COLO668 (cell line): ENCODE results near the gene CTBP2.

Source experiments
- DNase-seq: peaks from one replicate; lab custom pipeline; 2025; ENCODE audit not compliant: unreplicated experiment; lab: John Stamatoyannopoulos, UW

Gene CTBP2

DNA sequence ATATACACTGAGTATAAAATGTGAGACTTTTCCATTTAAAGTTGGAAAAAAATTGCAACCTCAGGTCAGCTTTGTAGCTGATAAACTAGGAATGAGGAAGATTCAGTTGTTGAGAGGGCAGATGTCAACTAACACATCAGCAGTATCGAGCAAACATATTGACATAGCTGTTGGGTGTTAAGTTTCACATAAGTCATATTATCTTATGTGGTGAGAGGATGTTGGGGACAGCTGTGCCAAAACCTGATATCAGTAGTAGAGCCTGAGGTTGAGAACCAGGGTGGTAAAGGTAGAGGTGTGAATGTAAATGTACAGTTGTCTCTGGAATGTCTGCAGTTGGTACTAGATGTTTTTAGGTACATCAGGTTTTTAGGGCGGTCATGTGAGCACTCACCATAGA is 213.4 kb downstream of the CTBP2 start:
- DNase-seq = peak; percentile 54

DNA sequence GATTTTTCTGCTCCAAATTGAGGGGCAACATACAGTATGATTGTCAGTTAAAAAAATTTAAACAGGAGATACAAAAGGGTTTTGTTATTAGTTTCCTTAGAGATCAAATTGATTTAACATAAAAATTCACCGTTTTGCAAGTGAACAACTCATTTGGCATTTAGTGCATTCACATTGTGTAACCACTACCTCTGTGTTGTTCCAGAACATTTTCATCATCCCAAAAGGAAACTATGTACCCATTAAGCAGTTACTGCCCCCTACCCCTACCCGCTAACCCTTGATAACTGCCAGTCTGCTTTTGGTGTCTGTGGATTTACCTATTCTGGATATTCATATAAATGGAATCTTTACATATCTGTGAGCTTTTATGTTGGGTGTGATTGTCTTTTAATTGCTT is 215.4 kb downstream of the CTBP2 start:
- no peak for DNase-seq

DNA sequence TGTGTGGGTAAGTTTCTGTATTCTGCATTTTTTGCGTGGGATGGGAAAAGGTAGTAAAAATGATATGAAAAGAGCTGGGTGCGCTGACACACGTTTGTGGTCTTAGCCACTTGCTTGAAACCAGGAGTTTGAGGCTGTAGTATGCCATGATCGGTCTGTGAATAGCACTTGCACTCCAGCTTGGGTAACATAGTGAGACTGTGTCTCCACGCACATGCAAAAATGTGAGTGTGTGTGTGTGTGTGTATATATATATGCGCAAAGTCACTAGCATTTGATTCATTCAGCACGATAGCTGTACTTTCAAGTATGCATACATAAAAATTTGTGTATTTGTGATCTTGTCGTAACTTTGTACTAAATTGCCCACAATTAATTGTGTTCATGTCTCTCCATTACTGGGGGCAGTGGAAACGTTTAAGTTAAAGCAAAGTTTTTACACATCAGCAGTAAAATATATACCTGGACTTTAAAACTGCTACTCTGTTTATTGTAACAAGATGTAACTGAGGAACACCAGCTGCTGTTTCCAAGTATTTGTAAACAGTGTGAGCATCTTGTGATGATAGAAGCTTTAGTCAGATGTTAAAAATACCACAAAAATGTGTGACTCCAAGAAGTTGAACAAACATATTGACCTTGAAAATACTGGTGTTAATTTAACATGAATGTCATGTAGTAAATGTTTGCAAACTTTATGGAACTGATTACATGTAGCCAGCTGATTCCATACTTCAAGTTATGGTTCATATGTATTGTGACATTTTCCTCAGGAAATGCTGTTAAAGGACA is 216.9 kb downstream of the CTBP2 start:
- DNase-seq = no peak

DNA sequence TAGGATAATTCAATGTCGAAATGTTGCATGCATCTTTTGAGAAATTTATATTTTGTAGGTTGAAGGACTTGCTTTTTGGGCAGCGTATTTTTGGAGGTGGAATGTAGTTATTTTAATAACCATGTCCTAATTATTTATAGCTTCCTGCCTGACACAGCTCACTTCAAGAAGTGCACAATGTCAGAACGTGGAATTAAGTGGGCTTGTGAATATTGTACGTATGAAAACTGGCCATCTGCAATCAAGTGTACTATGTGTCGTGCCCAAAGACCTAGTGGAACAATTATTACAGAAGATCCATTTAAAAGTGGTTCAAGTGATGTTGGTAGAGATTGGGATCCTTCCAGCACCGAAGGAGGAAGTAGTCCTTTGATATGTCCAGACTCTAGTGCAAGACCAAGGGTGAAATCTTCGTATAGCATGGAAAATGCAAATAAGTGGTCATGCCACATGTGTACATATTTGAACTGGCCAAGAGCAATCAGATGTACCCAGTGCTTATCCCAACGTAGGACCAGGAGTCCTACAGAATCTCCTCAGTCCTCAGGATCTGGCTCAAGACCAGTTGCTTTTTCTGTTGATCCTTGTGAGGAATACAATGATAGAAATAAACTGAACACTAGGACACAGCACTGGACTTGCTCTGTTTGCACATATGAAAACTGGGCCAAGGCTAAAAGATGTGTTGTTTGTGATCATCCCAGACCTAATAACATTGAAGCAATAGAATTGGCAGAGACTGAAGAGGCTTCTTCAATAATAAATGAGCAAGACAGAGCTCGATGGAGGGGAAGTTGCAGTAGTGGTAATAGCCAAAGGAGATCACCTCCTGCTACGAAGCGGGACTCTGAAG is 217.8 kb downstream of the CTBP2 start:
- no peak for DNase-seq

DNA sequence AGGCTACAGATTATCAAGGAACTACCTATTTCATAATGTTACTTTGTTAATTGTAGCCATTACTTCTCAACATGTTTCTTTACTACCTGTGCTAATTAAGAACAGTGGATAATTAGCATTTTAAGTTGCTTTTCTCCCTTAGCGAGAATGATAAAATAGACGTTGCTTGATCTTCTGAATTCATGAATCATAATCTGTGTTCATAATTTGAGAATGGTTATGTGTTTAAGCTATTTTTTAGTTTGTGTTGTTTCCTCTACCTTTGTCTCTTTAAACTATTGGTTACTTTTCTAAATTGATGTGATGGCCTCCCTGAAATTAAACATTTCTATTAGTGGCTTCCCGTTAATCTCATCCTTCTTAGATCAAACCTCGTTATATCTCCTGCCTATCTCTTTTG is 218.5 kb downstream of the CTBP2 start, which contains the start of gene ZRANB1:
Gene ZRANB1, plus strand, starts transcription at position 301 of the 400 bp plus-strand sequence. CDS start 371 bp downstream, outside the sequence.
- no peak for DNase-seq

DNA sequence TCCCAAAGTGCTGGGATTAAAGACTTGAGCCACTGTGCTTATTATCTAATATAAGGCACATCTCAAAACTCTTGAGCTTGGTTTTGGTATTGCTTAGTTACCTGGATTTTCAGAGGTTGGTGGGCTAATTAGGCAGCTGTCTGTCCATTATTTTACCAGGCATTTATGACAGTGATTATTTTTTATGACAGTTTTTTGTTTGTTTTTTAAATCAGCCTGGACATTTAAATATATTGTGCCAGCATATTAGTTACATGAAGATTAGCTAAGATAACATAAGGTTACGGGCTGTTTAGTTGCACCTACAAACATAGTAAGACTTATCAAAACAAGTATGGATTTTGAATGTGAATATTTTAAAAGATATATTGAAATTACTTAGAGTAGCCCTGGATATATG is 221.1 kb downstream of the CTBP2 start:
- DNase-seq = no peak

DNA sequence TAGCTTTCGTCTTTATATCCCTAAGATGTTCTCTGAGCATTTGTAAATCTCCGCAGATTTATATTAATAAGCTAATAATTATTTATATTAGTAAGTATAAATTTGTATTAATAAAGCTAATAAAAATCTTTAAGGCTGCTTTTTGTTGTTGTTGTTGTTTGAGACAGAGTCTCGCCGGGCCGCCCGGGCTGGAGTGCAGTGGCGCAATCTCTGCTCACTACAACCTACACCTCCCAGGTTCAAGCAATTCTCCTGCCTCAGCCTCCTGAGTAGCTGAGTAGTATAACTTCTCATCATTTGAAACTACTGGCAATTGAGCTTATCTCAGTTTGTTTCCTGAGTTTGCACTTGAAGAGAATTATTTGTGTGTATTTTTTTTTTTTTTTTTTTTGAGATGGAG is 223.6 kb downstream of the CTBP2 start:
- no peak for DNase-seq

DNA sequence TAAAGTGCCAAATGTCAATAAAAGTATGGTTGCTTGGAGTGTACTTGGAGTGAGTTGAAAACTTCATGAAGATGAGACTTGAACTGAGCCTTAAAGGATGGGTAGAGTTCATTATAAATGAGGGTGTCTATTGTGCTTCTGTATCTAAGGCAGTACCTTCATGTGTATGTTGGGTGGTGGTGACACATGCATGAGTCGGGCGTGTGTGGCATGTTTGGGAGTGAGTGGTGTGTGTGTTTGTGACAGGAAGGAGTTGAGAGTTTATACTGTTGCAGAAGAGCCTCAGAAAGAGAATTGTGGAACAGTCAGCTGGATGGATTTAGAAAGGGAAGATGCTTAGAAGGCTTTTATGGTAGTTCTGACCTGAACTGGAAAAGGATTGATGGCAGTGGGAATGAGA is 224.4 kb downstream of the CTBP2 start:
- no peak for DNase-seq
